HuH-7.5 (cell line): ENCODE measurements around the gene ABCA1.
"Not testable (repeated sequence)": the region's sequence is repeated elsewhere in the genome, so short reads cannot be mapped to it uniquely, and the experiment has no call there.

Experiments used
- DNase-seq: peaks from one replicate; pipeline ENCODE4 v3.0.0; 2011; ENCODE audit warnings: low spot score

The ABCA1 gene

GRCh38 chr9:104944356-104944755 is 16.4 kb upstream of the ABCA1 start:
- DNase-seq: no peak

GRCh38 chr9:104941597-104941996 is 13.6 kb upstream of the ABCA1 start:
- DNase-seq: no peak

- DNase-seq: no peak
Observed at GRCh38 chr9:104936291-104936690, 8.3 kb upstream of the ABCA1 start.

- DNase-seq: not testable (repeated sequence)
Observed at GRCh38 chr9:104935501-104935810, 7.5 kb upstream of the ABCA1 start.

GRCh38 chr9:104934691-104935500 is 6.9 kb upstream of the ABCA1 start:
- DNase-seq: no peak

GRCh38 chr9:104933091-104933490 is 5.1 kb upstream of the ABCA1 start:
- not testable (repeated sequence) for DNase-seq

GRCh38 chr9:104931256-104931655 is 3.3 kb upstream of the ABCA1 start:
- no peak for DNase-seq

- peak; percentile 54 for DNase-seq
Observed at GRCh38 chr9:104927216-104927911, 591 bp downstream of the ABCA1 start.

GRCh38 chr9:104923740-104924139 is 4.2 kb downstream of the ABCA1 start:
- DNase-seq: no peak

GRCh38 chr9:104923289-104923688 is 4.7 kb downstream of the ABCA1 start:
- DNase-seq: no peak

- not testable (repeated sequence) for DNase-seq
Observed at GRCh38 chr9:104922748-104923147, 5.2 kb downstream of the ABCA1 start.

GRCh38 chr9:104921067-104921741 is 6.8 kb downstream of the ABCA1 start:
- no peak for DNase-seq

GRCh38 chr9:104915753-104916152 is 12.2 kb downstream of the ABCA1 start:
- DNase-seq: no peak

GRCh38 chr9:104915049-104915448 is 12.9 kb downstream of the ABCA1 start:
- DNase-seq: no peak

- no peak for DNase-seq
Observed at GRCh38 chr9:104914466-104914865, 13.5 kb downstream of the ABCA1 start.

GRCh38 chr9:104912606-104913005 is 15.3 kb downstream of the ABCA1 start:
- no peak for DNase-seq

- DNase-seq: no peak
Observed at GRCh38 chr9:104911032-104911607, 16.8 kb downstream of the ABCA1 start.

- no peak for DNase-seq
Observed at GRCh38 chr9:104907278-104907951, 20.5 kb downstream of the ABCA1 start.

GRCh38 chr9:104906441-104907277 is 21.3 kb downstream of the ABCA1 start:
- no peak for DNase-seq

- DNase-seq: no peak
Observed at GRCh38 chr9:104905931-104906330, 22.0 kb downstream of the ABCA1 start.
